H1 (cell line): Measurements from ENCODE around the gene AVL9. TPM values are rescaled to one million over a fixed set of nuclear protein-coding genes. Genes with fewer than 3 reads are reported as not detected.
"Not testable (repeated sequence)": the region's sequence is repeated elsewhere in the genome, so short reads cannot be mapped to it uniquely, and the experiment has no call there.

ENCODE experiments used
- CTCF ChIA-PET: fragments of 300-600 bp; sonication (Branson Sonifier 250); formaldehyde crosslinking; loops from one replicate; lab custom pipeline; 2021; ENCODE audit not compliant: partially characterized antibody; lab: Charles Lee
- POLR2A ChIA-PET: fragments of 300-600 bp; sonication (Branson Sonifier 250); formaldehyde crosslinking; loops from one replicate; lab custom pipeline; 2021; ENCODE audit warnings: inconsistent platforms; ENCODE audit not compliant: partially characterized antibody; lab: Charles Lee
- DNase-seq, 2 experiments: peaks; one replicate each; pipeline versions ENCODE4 v3.0.0 to v3.0.0-alpha.2; 2010 to 2022; ENCODE audit warnings: low spot score in 2 of 2, low read depth in 1 of 2, mixed read lengths in 1 of 2
- FAIRE-seq: peaks from 2 replicates; lab custom pipeline; 2011; peaks lifted over from hg19 to GRCh38; lab: Jason Lieb, UNC
- H2AFZ ChIP-seq: 2 replicates; pipeline ENCODE4 v1.8.1; 2012; ENCODE audit warnings: low read length, inconsistent platforms
- H2AK5ac ChIP-seq: 2 replicates; pipeline ENCODE4 v1.6.1; 2013; ENCODE audit warnings: low read depth, low read length
- H2BK120ac ChIP-seq: replicated peaks from 2 replicates; pipeline ENCODE3; 2013; ENCODE audit warnings: low read depth, low read length, inconsistent platforms
- H2BK12ac ChIP-seq: 2 replicates; pipeline ENCODE4 v1.6.1; 2013; ENCODE audit warnings: low read depth, low read length
- H2BK15ac ChIP-seq: 2 replicates; pipeline ENCODE4 v1.6.1; 2013; ENCODE audit warnings: low read length
- H2BK20ac ChIP-seq: 2 replicates; pipeline ENCODE4 v1.6.1; 2013; ENCODE audit warnings: low read length
- H2BK5ac ChIP-seq: 2 replicates; pipeline ENCODE4 v1.6.1; 2013; ENCODE audit warnings: low read depth, low read length
- H3K14ac ChIP-seq: 2 replicates; pipeline ENCODE4 v1.6.1; 2013; ENCODE audit warnings: inconsistent platforms; ENCODE audit not compliant: insufficient read length
- H3K18ac ChIP-seq: 2 replicates; pipeline ENCODE4 v1.6.1; 2013; ENCODE audit warnings: low read length; ENCODE audit errors: extremely low read depth
- H3K23ac ChIP-seq: 2 replicates; pipeline ENCODE4 v1.6.1; 2013; ENCODE audit warnings: inconsistent platforms; ENCODE audit not compliant: insufficient read length
- H3K23me2 ChIP-seq: 2 replicates; pipeline ENCODE4 v1.6.1; 2013; ENCODE audit warnings: low read depth, low read length
- H3K27ac ChIP-seq: 2 replicates; pipeline ENCODE4 v1.6.1; 2011; ENCODE audit warnings: low read depth, low read length, inconsistent platforms
- H3K27me3 ChIP-seq, 4 experiments: replicated peaks in 1 of 4; 1 replicate in 1 of 4; 2 replicates in 3 of 4; pipeline versions ENCODE4 v1.6.1 to v1.8.1; 2011 to 2013; ENCODE audit warnings: low read length in 3 of 4, mild to moderate bottlenecking in 3 of 4, inconsistent platforms in 2 of 4, mixed read lengths in 2 of 4, moderate library complexity in 1 of 4; ENCODE audit not compliant: control insufficient read depth in 3 of 4, insufficient read depth in 3 of 4; ENCODE audit errors: extremely low read depth in 1 of 4
- H3K36me3 ChIP-seq, 4 experiments: 2 replicates each; pipeline versions ENCODE4 v1.6.1 to v1.8.1; 2011 to 2013; ENCODE audit warnings: mild to moderate bottlenecking in 4 of 4, low read length in 3 of 4, moderate library complexity in 2 of 4, control low read depth in 1 of 4, inconsistent platforms in 1 of 4; ENCODE audit not compliant: insufficient read depth in 4 of 4, control insufficient read depth in 2 of 4
- H3K4ac ChIP-seq: replicated peaks from 2 replicates; pipeline ENCODE3; 2013; ENCODE audit warnings: low read length, low read depth, mixed read lengths, inconsistent platforms; ENCODE audit not compliant: insufficient read length
- H3K4me1 ChIP-seq, 4 experiments: replicated peaks in 1 of 4; 1 replicate in 1 of 4; 2 replicates in 3 of 4; pipeline versions ENCODE4 v1.6.1 to v1.8.1; 2011 to 2013; ENCODE audit warnings: low read length in 3 of 4, inconsistent platforms in 2 of 4, mixed read lengths in 1 of 4; ENCODE audit not compliant: insufficient read depth in 4 of 4, control insufficient read depth in 3 of 4
- H3K4me2 ChIP-seq, 2 experiments: 2 replicates each; pipeline versions ENCODE4 v1.6.1 to v1.8.1; 2011 to 2013; ENCODE audit warnings: low read depth in 2 of 2, low read length in 2 of 2, control low read depth in 1 of 2, inconsistent platforms in 1 of 2, mild to moderate bottlenecking in 1 of 2; ENCODE audit not compliant: insufficient read depth in 1 of 2
- H3K4me3 ChIP-seq, 4 experiments: fragments of 200-600, 300-600 bp in 1 of 4; sonication (generic), shearing (Covaris generic), sonication (Bioruptor Twin) in 1 of 4; 2 replicates each; pipeline versions ENCODE4 v1.5.1 to v1.8.1; 2011 to 2016; ENCODE audit warnings: low read length in 4 of 4, low read depth in 3 of 4, control low read depth in 2 of 4, inconsistent platforms in 2 of 4, mild to moderate bottlenecking in 2 of 4, mixed read lengths in 1 of 4, moderate library complexity in 1 of 4; ENCODE audit not compliant: insufficient read depth in 2 of 4; ENCODE audit errors: extremely low read depth in 1 of 4
- H3K56ac ChIP-seq: replicated peaks from 2 replicates; pipeline ENCODE3; 2013; ENCODE audit warnings: low read depth, mild to moderate bottlenecking, mixed read lengths, low read length, inconsistent platforms; ENCODE audit not compliant: insufficient read length
- H3K79me1 ChIP-seq: 2 replicates; pipeline ENCODE4 v1.6.1; 2013; ENCODE audit warnings: low read depth, low read length, control low read depth
- H3K79me2 ChIP-seq, 2 experiments: 2 replicates each; pipeline versions ENCODE4 v1.6.1 to v1.8.1; 2012 to 2013; ENCODE audit warnings: low read length in 2 of 2, mild to moderate bottlenecking in 2 of 2, inconsistent platforms in 1 of 2; ENCODE audit not compliant: insufficient read depth in 2 of 2, control insufficient read depth in 1 of 2
- H3K9ac ChIP-seq, 4 experiments: replicated peaks in 1 of 4; 1 replicate in 1 of 4; 2 replicates in 3 of 4; pipeline versions ENCODE4 v1.6.1 to v1.8.1; 2011 to 2013; ENCODE audit warnings: low read depth in 3 of 4, low read length in 3 of 4, control low read depth in 2 of 4, mild to moderate bottlenecking in 2 of 4, moderate library complexity in 2 of 4, inconsistent platforms in 1 of 4; ENCODE audit errors: extremely low read depth in 1 of 4
- H3K9me3 ChIP-seq, 2 experiments: 2 replicates each; pipeline versions ENCODE4 v1.6.1 to v1.8.1; 2012 to 2013; ENCODE audit warnings: mild to moderate bottlenecking in 2 of 2, moderate library complexity in 2 of 2, control low read depth in 1 of 2, inconsistent platforms in 1 of 2, low read depth in 1 of 2, low read length in 1 of 2, mixed read lengths in 1 of 2; ENCODE audit not compliant: insufficient read depth in 2 of 2
- H4K20me1 ChIP-seq, 2 experiments: replicated peaks in 1 of 2; 2 replicates each; pipeline versions ENCODE3 to v1.8.1; 2011 to 2013; ENCODE audit warnings: inconsistent platforms in 2 of 2, low read length in 2 of 2, mild to moderate bottlenecking in 1 of 2; ENCODE audit not compliant: insufficient read depth in 2 of 2, control insufficient read depth in 1 of 2
- H4K5ac ChIP-seq: 2 replicates; pipeline ENCODE4 v1.6.1; 2013; ENCODE audit warnings: low read length, low read depth, mixed read lengths, inconsistent platforms; ENCODE audit not compliant: insufficient read length
- H4K8ac ChIP-seq: 2 replicates; pipeline ENCODE4 v1.8.0; 2013; ENCODE audit warnings: mild to moderate bottlenecking, moderate library complexity, low read length, inconsistent platforms; ENCODE audit not compliant: insufficient read depth; ENCODE audit errors: extremely low read depth
- H4K91ac ChIP-seq: replicated peaks from 2 replicates; pipeline ENCODE3; 2013; ENCODE audit warnings: low read length, mixed read lengths, inconsistent platforms; ENCODE audit not compliant: insufficient read length
- YY1 ChIP-seq: IDR thresholded peaks from 2 replicates; pipeline ENCODE4 v1.6.1; 2011; ENCODE audit warnings: low read depth, mild to moderate bottlenecking, low read length
- WGBS, 2 experiments: shearing (Covaris generic) in 1 of 2; methylation state at CpG; one replicate each; pipeline versions ENCODE4 v1.1.6 to v1.1.7; 2013 to 2015; ENCODE audit warnings: low lambda C conversion rate in 2 of 2, mixed read lengths in 2 of 2, inconsistent platforms in 1 of 2, low coverage in 1 of 2, missing lambda C conversion rate in 1 of 2; ENCODE audit not compliant: insufficient replicate concordance in 2 of 2, insufficient coverage in 1 of 2, insufficient read length in 1 of 2; ENCODE audit errors: extremely low coverage in 1 of 2, missing lambda C conversion rate in 1 of 2; 5-methylcytosine and 5-hydroxymethylcytosine counted together
- polyA plus RNA-seq, 7 experiments: library from polyadenylated mRNA; depleted of rRNA in 3 of 7; stranded (reverse) in 5 of 7; unstranded in 2 of 7; fragments of >200 nt in 5 of 7; fragments of 200-250 nt in 2 of 7; gene quantifications; 1 replicate in 5 of 7; 2 replicates in 1 of 7; 4 replicates in 1 of 7; pipeline versions ENCODE4 v1.2.1 to v1.2.3, GENCODE V29; 2011 to 2013; ENCODE audit warnings: missing spikeins in 2 of 7, mixed read lengths in 2 of 7
- total RNA-seq: library from RNA; stranded (reverse); fragmentation: NEBNext Ultra II Directional; extraction: Animal tissue kit (Norgen Biotek cat#: 25700); gene quantifications from 2 replicates; pipeline ENCODE4 v1.2.1, GENCODE V29; 2021

AVL9 gene
- total and polyA plus RNA-seq, 2 of the 8 experiments (the other 6 are each of a cell fraction or from before 2014, with no cell fraction given) = 15.5 to 42.1 TPM

- TF ChIP-seq YY1 = peak; percentile 42; the same call in 1 of the 2 replicates
- peak overlapping the region; percentile 10; the same call in 1 of the 2 replicates for H3K18ac ChIP-seq
- CTCF ChIA-PET, H4K5ac ChIP-seq, H4K8ac ChIP-seq, H3K4me3 ChIP-seq, H3K27me3 ChIP-seq, DNase-seq, FAIRE-seq, H2BK5ac ChIP-seq, H3K14ac ChIP-seq, H4K20me1 ChIP-seq, H3K4ac ChIP-seq, H3K4me2 ChIP-seq, POLR2A ChIA-PET, H3K23me2 ChIP-seq, H3K4me1 ChIP-seq, H4K91ac ChIP-seq, H2BK120ac ChIP-seq, H3K79me1 ChIP-seq, H2AFZ ChIP-seq, H3K79me2 ChIP-seq, H3K56ac ChIP-seq, H2BK15ac ChIP-seq, H3K23ac ChIP-seq, H3K36me3 ChIP-seq: not testable (repeated sequence)
- 0 out of 2 replicates have a peak overlapping the region, but pooled peaks have one; percentile 90 for H2BK20ac ChIP-seq
- peak overlapping the region; percentile 4; the same call in 1 of the 2 replicates for H2BK12ac ChIP-seq
- WGBS, 2 experiments = 55% methylated on average over 3 of the region's 3 CpGs; no CpG with 5 or more reads in 1 of the 2 experiments
- peak overlapping the region; percentile 83; the same call in 1 of the 2 replicates for H2AK5ac ChIP-seq
- peaks cover 7 to 10% of the 10 kb centered on the region in 2 experiments for H3K9me3 ChIP-seq
- H3K27ac ChIP-seq = peak overlapping the region; percentile 55; the same call in 1 of the 2 replicates
- H3K9ac ChIP-seq = peak overlapping the region in 1 of 4 experiments; percentile 40; a peak in 2 of 7 replicates
Measured at GRCh38 chr7:32603492-32603891, 108.2 kb downstream of the AVL9 start.
